ENCODE data around the gene SART3.

GRCh38 chr12:108502922-108503321 is 58.1 kb downstream of the SART3 start:
- no peak for TF ChIP-seq ATF3 (IDR thresholded peaks at IDR 0.05)
- TF ChIP-seq CTCF (IDR thresholded peaks at IDR 0.05; ENCODE audit: low read depth, low read length, missing input control), result no peak
- TF ChIP-seq TAF1 (conservative IDR thresholded peaks at IDR 0.05), result no peak
- no peak for TF ChIP-seq SP1 (IDR thresholded peaks at IDR 0.05)

Measured in liver (tissue), 3 donors.